Measurements from ENCODE around the gene RSPH1. TPM values are rescaled to one million over a fixed set of nuclear protein-coding genes. Genes with fewer than 3 reads are reported as not detected.

RSPH1 gene
- total and polyA plus RNA-seq, 2 of the 4 experiments (the other 2 are of a cell fraction), result not detected

DNA sequence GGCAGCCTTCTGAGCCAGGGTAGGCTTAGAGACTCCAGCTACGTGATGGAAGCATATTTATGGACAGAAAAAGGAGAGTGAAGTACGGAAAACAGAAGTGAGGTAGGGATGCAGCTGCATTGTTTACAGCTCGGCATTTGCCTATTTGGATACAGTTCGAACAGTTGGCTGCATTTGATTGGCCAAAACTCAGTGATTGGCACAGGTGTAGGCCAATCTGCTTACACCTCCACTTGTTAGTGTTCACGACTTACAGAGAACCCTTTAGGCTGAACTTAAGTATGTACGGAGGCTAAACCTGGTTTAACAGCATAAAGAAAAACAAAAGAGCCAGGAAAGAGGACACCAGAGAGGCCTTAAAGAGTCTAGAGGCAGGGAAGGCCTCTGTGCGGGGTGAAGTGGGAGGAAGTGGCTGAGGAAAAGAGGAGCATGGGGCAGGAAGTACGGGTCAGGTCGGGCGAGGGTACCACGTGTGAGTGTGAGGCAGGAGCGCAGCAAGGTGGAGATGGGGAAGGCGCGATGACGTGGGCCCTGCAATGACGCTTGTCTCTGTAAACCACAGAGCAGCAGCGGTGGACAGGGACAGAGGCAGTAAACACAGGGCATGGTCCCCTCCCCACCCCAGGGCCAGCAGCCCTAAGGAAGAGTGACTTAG, 32.0 kb downstream of the RSPH1 start:
- Histone ChIP-seq H3K4ac (ENCODE audit: low read depth, low read length) (no peak overlapping the region), H3K4me3 (ENCODE audit: insufficient read depth, low read depth, low read length) (no peak overlapping the region), H3K36me3 (ENCODE audit: control insufficient read depth, insufficient read depth, low read length) (no peaks in the 10 kb centered on the region), H3K23ac (ENCODE audit: low read depth, low read length) (no peak overlapping the region), H3K9me1 (ENCODE audit: insufficient read depth, low read length) (no peaks in the 10 kb centered on the region), H3K9me3 (ENCODE audit: control insufficient read depth, insufficient read depth, low read length) (no peaks in the 10 kb centered on the region), H3K4me2 (ENCODE audit: low read depth, low read length) (no peak overlapping the region), H3K18ac (ENCODE audit: low read depth, low read length) (no peak overlapping the region), H2BK5ac (ENCODE audit: low read depth, low read length, poor library complexity, severe bottlenecking) (no peak overlapping the region), H3K9ac (ENCODE audit: low read depth, low read length) (no peak overlapping the region), H2AFZ (replicated peaks; ENCODE audit: low read length, poor library complexity) (no peak overlapping the region), H3K14ac (replicated peaks; ENCODE audit: low read depth, low read length) (no peak overlapping the region), H4K20me1 (ENCODE audit: insufficient read depth, low read length) (no peaks in the 10 kb centered on the region), H3K56ac (ENCODE audit: extremely low read depth, insufficient read depth, low read length) (no peak overlapping the region), H3K4me1 (ENCODE audit: control insufficient read depth, insufficient read depth, low read length) (no peaks in the 10 kb centered on the region), H3K27me3 (ENCODE audit: control insufficient read depth, insufficient read depth, low read length) (peaks cover 9% of the 10 kb centered on the region), H4K8ac (ENCODE audit: low read depth in 2 of 2, low read length in 2 of 2) (no peak overlapping the region), H2AK9ac (replicated peaks; ENCODE audit: low read depth, low read length, poor library complexity) (no peak overlapping the region), H4K5ac (ENCODE audit: low read depth, low read length) (no peak overlapping the region), H3K79me1 (ENCODE audit: low read depth in 1 of 2, low read length in 2 of 2) (no peaks in the 10 kb centered on the region), H2AK5ac (ENCODE audit: low read depth, low read length) (no peak overlapping the region), H2BK120ac (ENCODE audit: low read depth, low read length) (no peak overlapping the region), H3K27ac (ENCODE audit: insufficient read depth, low read length) (no peak overlapping the region), H4K91ac (ENCODE audit: insufficient read depth, low read depth, low read length) (no peak overlapping the region), H2BK20ac (ENCODE audit: low read depth, low read length) (no peak overlapping the region), H2BK15ac (ENCODE audit: low read depth, low read length) (no peak overlapping the region)
- intact Hi-C loops (cut with micrococcal nuclease), result no loop called here
- CTCF ChIA-PET, result interaction anchor here (0.7 kb wide), 1 partner anchor 163 kb away, joined by 3 read pairs; no protein-coding TSS in a partner anchor
- in situ Hi-C loops (cut with MboI; ENCODE audit: low sequenced_read_pairs), result no loop called here
- TF ChIP-seq FOS (IDR thresholded peaks at IDR 0.05; ENCODE audit: low read depth, low read length) (no peak), RCOR1 (IDR thresholded peaks at IDR 0.05; ENCODE audit: insufficient replicate concordance, low read length) (no peak), NFE2L2 (IDR thresholded peaks at IDR 0.05; ENCODE audit: low read depth, low read length) (no peak), POLR2A (IDR thresholded peaks at IDR 0.05; ENCODE audit: low read depth, low read length) (no peak), CEBPB (IDR thresholded peaks at IDR 0.05; ENCODE audit: low read depth, low read length) (no peak), MAZ (IDR thresholded peaks at IDR 0.05; ENCODE audit: borderline replicate concordance, low read depth, low read length) (no peak), SMC3 (IDR thresholded peaks at IDR 0.05; ENCODE audit: low read depth, low read length) (no peak), MAFK (IDR thresholded peaks at IDR 0.05; ENCODE audit: low read depth, low read length) (no peak), RFX5 (IDR thresholded peaks at IDR 0.05; ENCODE audit: low read depth, low read length) (no peak), CHD1 (IDR thresholded peaks at IDR 0.05; ENCODE audit: low read depth, low read length) (no peak), RAD21 (IDR thresholded peaks at IDR 0.05; ENCODE audit: low read length) (no peak), MXI1 (IDR thresholded peaks at IDR 0.05; ENCODE audit: borderline replicate concordance, low read depth, low read length) (no peak), BHLHE40 (IDR thresholded peaks at IDR 0.05; ENCODE audit: low read depth, low read length) (no peak)
- TF ChIP-seq, protein P1, sequence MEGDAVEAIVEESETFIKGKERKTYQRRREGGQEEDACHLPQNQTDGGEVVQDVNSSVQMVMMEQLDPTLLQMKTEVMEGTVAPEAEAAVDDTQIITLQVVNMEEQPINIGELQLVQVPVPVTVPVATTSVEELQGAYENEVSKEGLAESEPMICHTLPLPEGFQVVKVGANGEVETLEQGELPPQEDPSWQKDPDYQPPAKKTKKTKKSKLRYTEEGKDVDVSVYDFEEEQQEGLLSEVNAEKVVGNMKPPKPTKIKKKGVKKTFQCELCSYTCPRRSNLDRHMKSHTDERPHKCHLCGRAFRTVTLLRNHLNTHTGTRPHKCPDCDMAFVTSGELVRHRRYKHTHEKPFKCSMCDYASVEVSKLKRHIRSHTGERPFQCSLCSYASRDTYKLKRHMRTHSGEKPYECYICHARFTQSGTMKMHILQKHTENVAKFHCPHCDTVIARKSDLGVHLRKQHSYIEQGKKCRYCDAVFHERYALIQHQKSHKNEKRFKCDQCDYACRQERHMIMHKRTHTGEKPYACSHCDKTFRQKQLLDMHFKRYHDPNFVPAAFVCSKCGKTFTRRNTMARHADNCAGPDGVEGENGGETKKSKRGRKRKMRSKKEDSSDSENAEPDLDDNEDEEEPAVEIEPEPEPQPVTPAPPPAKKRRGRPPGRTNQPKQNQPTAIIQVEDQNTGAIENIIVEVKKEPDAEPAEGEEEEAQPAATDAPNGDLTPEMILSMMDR (conservative IDR thresholded peaks at IDR 0.05; ENCODE audit: low read depth, low read length), result no peak
- TF ChIP-seq, protein P2, sequence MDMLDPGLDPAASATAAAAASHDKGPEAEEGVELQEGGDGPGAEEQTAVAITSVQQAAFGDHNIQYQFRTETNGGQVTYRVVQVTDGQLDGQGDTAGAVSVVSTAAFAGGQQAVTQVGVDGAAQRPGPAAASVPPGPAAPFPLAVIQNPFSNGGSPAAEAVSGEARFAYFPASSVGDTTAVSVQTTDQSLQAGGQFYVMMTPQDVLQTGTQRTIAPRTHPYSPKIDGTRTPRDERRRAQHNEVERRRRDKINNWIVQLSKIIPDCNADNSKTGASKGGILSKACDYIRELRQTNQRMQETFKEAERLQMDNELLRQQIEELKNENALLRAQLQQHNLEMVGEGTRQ (IDR thresholded peaks at IDR 0.05; ENCODE audit: low read depth, low read length), result no peak
- TF ChIP-seq, protein P3, sequence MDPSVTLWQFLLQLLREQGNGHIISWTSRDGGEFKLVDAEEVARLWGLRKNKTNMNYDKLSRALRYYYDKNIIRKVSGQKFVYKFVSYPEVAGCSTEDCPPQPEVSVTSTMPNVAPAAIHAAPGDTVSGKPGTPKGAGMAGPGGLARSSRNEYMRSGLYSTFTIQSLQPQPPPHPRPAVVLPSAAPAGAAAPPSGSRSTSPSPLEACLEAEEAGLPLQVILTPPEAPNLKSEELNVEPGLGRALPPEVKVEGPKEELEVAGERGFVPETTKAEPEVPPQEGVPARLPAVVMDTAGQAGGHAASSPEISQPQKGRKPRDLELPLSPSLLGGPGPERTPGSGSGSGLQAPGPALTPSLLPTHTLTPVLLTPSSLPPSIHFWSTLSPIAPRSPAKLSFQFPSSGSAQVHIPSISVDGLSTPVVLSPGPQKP (IDR thresholded peaks at IDR 0.05; ENCODE audit: borderline replicate concordance, low read depth, low read length), result no peak
- ATAC-seq (ENCODE audit: low read depth), result no peak
- DNase-seq, result peak; percentile 68
- POLR2A ChIA-PET (ENCODE audit: unreplicated experiment), result no interaction called here
- 41% methylated on average over 3 of the region's 17 CpGs; no CpG with 5 or more reads in 1 of the 2 experiments for WGBS, 2 experiments (ENCODE audit: extremely low coverage in 2 of 2, insufficient read length in 1 of 2)
- dilution Hi-C loops (cut with HindIII; ENCODE audit: low sequenced_read_pairs, unreplicated experiment), result no loop called here
- BruUV-seq (replicated peaks), result no TSS peak

All from IMR-90 (cell line).